Choroid plexus epithelial cell (primary cell): ENCODE data around the gene GRK7.
A peak's percentile ranks its signal among the peaks of the same experiment; 100 is the strongest.

Experiments used
- DNase-seq: peaks from one replicate; pipeline ENCODE4 v3.0.0-alpha.2; 2010; ENCODE audit warnings: low read depth
- H3K4me3 ChIP-seq: 2 replicates; pipeline ENCODE4 v1.5.1; 2011; ENCODE audit warnings: low read depth, mild to moderate bottlenecking, control low read depth, low read length, moderate library complexity
- CTCF ChIP-seq: conservative IDR thresholded peaks from 2 replicates; pipeline ENCODE4 v1.5.1; 2011; ENCODE audit warnings: low read depth, mild to moderate bottlenecking, control low read depth, inconsistent platforms, low read length, moderate library complexity

The GRK7 gene

GRCh38 chr3:141776376-141776775 is 13.2 kb downstream of the GRK7 start:
- no peak for TF ChIP-seq CTCF
- H3K4me3 ChIP-seq = no peak overlapping the region
- DNase-seq = no peak

DNA sequence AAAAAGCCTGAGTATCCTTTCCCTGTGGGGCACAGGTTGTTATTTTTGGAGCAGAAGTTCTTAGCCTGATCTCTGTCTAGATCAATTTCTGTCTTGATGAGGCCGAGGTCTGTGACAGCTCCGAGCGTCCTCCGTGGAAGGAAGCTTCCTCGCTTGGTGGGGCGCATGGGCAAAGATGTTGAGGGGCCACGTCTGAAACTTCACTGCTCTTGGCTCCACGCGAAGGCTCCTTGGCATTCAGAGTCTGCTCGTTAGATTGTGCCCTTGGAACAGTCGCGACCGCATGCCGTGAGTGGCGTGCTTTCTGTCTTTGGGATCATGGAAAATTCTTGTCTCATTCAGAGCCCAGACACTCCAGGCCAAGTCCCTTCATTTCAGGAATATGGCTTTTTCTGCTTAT is 13.7 kb downstream of the GRK7 start:
- TF ChIP-seq CTCF = no peak
- DNase-seq = no peak
- H3K4me3 ChIP-seq = no peak overlapping the region

GRCh38 chr3:141777957-141778813 is 15.0 kb downstream of the GRK7 start:
- no peak for DNase-seq
- TF ChIP-seq CTCF = no peak
- H3K4me3 ChIP-seq = no peak overlapping the region

DNA sequence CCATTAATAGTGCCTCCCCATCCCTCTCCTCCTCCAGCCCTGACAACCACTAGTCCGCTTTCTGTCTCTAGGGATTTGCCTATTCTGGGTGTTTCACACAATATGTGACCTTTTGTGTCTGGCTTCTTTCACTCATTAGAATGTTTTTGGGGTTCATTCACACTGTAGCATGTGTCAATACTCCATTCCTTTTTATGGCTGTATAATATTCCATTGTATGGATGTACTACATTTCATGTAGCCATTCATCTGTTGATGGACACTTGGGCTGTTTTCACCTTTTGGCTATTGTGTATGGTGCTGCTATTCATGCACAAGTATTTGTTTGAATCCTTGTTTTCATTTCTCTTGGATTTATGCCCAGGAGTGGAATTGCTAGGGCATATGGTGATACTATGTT is 16.5 kb downstream of the GRK7 start:
- H3K4me3 ChIP-seq = no peak overlapping the region
- DNase-seq = no peak
- TF ChIP-seq CTCF = no peak

DNA sequence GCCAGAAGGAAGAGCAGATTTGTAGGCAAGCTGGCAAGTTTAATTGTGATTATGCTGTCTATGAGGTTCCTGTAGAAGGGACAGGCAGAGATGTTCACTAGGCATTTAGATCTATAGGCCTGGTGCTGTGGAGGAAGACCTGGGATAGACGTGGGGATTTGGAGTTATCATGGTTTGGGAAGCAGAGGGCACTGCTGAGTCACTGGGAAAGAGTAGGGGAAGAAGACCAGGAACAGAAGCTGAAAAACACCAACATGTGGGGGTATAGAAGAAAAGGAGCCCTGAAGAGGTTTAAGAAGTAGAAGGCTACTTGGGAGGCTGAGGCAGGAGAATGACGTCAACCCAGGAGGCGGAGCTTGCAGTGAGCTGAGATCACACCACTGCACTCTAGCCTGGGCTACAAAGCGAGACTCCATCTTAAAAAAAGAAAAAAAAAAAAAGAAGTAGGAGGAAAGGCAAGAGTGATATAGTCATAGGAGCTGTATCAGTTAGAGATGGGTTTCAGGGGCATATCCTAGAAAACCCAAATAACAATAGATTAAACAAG is 19.3 kb downstream of the GRK7 start:
- peak; percentile 21 for DNase-seq
- H3K4me3 ChIP-seq = no peak overlapping the region
- peak; percentile 28 for TF ChIP-seq CTCF

GRCh38 chr3:141783632-141784031 is 20.4 kb downstream of the GRK7 start:
- no peak overlapping the region for H3K4me3 ChIP-seq
- TF ChIP-seq CTCF = no peak
- no peak for DNase-seq

DNA sequence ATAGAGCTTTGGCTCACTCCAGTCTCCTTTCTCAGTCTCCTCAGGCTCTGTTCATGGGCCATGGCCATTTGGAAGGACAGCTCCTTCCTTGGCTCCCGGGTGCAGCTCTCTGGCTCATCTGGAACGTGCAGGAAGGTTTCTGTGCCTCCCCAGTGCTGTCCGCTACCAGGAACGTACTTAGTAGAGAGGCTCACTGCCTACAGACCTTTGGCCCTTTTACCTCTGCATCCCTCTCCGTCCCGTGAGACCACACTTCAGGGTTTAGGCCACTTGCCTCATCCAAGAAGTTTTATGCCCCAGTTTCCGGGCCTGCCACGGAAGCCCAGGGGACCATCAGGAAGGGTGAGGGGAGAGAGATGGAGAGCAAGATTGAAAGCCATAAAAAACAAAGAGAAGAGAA is 20.9 kb downstream of the GRK7 start:
- TF ChIP-seq CTCF = no peak
- DNase-seq = no peak
- H3K4me3 ChIP-seq = no peak overlapping the region
